Neural progenitor cell (in vitro differentiated cells): ENCODE measurements around the gene IRF9. TPM values are rescaled to one million over a fixed set of nuclear protein-coding genes. Genes with fewer than 3 reads are reported as not detected.
A peak's percentile ranks its signal among the peaks of the same experiment; 100 is the strongest.

Experiments
- DNase-seq: peaks from one replicate; pipeline ENCODE4 v3.0.0-alpha.2; 2016; ENCODE audit warnings: low spot score
- H2AFZ ChIP-seq: fragments of 200-600 bp; sonication (generic); replicated peaks from 2 replicates; pipeline ENCODE4 v1.6.1; 2016; ENCODE audit warnings: antibody characterized with exemption
- H3F3A ChIP-seq: fragments of 200-600 bp; sonication (generic); 2 replicates; pipeline ENCODE4 v1.6.1; 2016; ENCODE audit warnings: antibody characterized with exemption, low read depth
- H3K27ac ChIP-seq: fragments of 200-600 bp; sonication (generic); 2 replicates; pipeline ENCODE4 v1.5.1; 2016; ENCODE audit warnings: mild to moderate bottlenecking
- H3K27me3 ChIP-seq: fragments of 200-600 bp; sonication (generic); 2 replicates; pipeline ENCODE4 v1.6.1; 2016; ENCODE audit warnings: mild to moderate bottlenecking, moderate library complexity
- H3K36me3 ChIP-seq: fragments of 200-600 bp; sonication (generic); 2 replicates; pipeline ENCODE4 v1.5.1; 2016
- H3K4me1 ChIP-seq: fragments of 200-600 bp; sonication (generic); 2 replicates; pipeline ENCODE4 v1.6.1; 2016; ENCODE audit warnings: mixed run types
- H3K4me2 ChIP-seq: fragments of 200-600 bp; sonication (generic); 2 replicates; pipeline ENCODE4 v1.6.1; 2016
- H3K4me3 ChIP-seq: fragments of 200-600 bp; sonication (generic); 2 replicates; pipeline ENCODE4 v1.5.1; 2016
- H3K79me2 ChIP-seq: fragments of 200-600 bp; sonication (generic); 2 replicates; pipeline ENCODE4 v1.6.1; 2016; ENCODE audit warnings: low read depth
- H3K9ac ChIP-seq: fragments of 200-600 bp; sonication (generic); 2 replicates; pipeline ENCODE4 v1.6.1; 2016
- H3K9me3 ChIP-seq: fragments of 200-600 bp; sonication (generic); 2 replicates; pipeline ENCODE4 v1.5.1; 2016; ENCODE audit warnings: low read depth
- H4K20me1 ChIP-seq: fragments of 200-600 bp; sonication (generic); 2 replicates; pipeline ENCODE4 v1.6.1; 2016; ENCODE audit warnings: low read depth
- H3K27ac Mint-ChIP-seq: 3 replicates; pipeline ENCODE4 v1.8.0; 2021; ENCODE audit warnings: mixed read lengths
- H3K27me3 Mint-ChIP-seq: 2 replicates; pipeline ENCODE4 v1.8.0; 2022; ENCODE audit warnings: low read depth, mild to moderate bottlenecking, inconsistent platforms, moderate library complexity, mixed read lengths; ENCODE audit not compliant: insufficient read depth
- H3K36me3 Mint-ChIP-seq: 3 replicates; pipeline ENCODE4 v1.8.0; 2021; ENCODE audit warnings: mixed read lengths
- H3K4me1 Mint-ChIP-seq: 3 replicates; pipeline ENCODE4 v1.8.0; 2021; ENCODE audit warnings: mixed read lengths
- H3K4me3 Mint-ChIP-seq: 3 replicates; pipeline ENCODE4 v1.8.0; 2021; ENCODE audit warnings: mild to moderate bottlenecking, moderate library complexity, mixed read lengths
- H3K9me3 Mint-ChIP-seq: 3 replicates; pipeline ENCODE4 v1.8.0; 2020; ENCODE audit warnings: mixed read lengths
- EZH2 ChIP-seq: fragments of 200-600 bp; sonication (generic); IDR thresholded peaks from 2 replicates; pipeline ENCODE4 v1.6.1; 2017; ENCODE audit warnings: antibody characterized with exemption, mild to moderate bottlenecking, moderate library complexity
- EZH2phosphoT487 ChIP-seq: fragments of 200-600 bp; sonication (generic); IDR thresholded peaks from 2 replicates; pipeline ENCODE4 v1.6.1; 2017; ENCODE audit warnings: antibody characterized with exemption
- total RNA-seq: library from RNA; depleted of rRNA; stranded (reverse); fragments of >200 nt; gene quantifications from 2 replicates; pipeline ENCODE4 v1.2.3, GENCODE V29; 2015; ENCODE audit warnings: low replicate concordance
- TF ChIP-seq, protein P1 (sequence below): fragments of 200-600 bp; sonication (generic); IDR thresholded peaks from 2 replicates; pipeline ENCODE4 v1.5.1; 2017; ENCODE audit warnings: antibody characterized with exemption, mild to moderate bottlenecking

Gene IRF9
- total RNA-seq, 1 donor from 2014 or later, result 9.7 TPM

DNA sequence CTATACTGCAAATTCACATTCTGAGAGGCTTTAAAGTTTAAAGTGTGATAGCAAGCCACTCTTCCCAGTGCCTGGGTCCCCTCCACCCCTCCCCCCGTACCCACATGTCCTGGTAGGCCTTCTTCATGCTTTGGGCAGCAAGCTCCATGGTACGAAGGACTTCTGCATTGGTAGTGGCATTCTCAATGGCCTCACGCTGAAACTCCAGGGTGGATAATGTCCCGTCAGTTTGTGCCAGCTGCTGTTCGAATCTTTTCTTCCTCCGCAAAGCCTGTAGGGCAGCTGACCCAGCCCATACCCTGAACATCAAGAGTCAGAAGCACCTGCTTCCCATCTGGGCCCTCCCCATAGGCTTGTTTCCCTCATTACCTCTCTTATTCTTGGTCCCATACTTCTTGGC is 50.2 kb downstream of the IRF9 start:
- Histone ChIP-seq H3K4me3 (no peak overlapping the region), H3K27ac (no peak overlapping the region), H3K79me2 (peaks cover 28% of the 10 kb centered on the region), H2AFZ (no peak overlapping the region), H4K20me1 (peaks cover 3% of the 10 kb centered on the region), H3K9me3 (no peaks in the 10 kb centered on the region), H3K4me2 (no peak overlapping the region), H3K9ac (no peak overlapping the region), H3K27me3 (no peaks in the 10 kb centered on the region), H3F3A (peaks cover 29% of the 10 kb centered on the region), H3K36me3 (no peaks in the 10 kb centered on the region), H3K4me1 (peaks cover 3% of the 10 kb centered on the region)
- no peak for DNase-seq
- Mint-ChIP-seq H3K27me3 (peaks cover 2% of the 10 kb centered on the region), H3K4me1 (peaks cover 27% of the 10 kb centered on the region), H3K36me3 (peaks cover 17% of the 10 kb centered on the region), H3K9me3 (no peaks in the 10 kb centered on the region), H3K27ac (no peak overlapping the region), H3K4me3 (peak overlapping the region; percentile 26)
- TF ChIP-seq EZH2 (no peak), EZH2phosphoT487 (no peak)
- TF ChIP-seq, protein P1, sequence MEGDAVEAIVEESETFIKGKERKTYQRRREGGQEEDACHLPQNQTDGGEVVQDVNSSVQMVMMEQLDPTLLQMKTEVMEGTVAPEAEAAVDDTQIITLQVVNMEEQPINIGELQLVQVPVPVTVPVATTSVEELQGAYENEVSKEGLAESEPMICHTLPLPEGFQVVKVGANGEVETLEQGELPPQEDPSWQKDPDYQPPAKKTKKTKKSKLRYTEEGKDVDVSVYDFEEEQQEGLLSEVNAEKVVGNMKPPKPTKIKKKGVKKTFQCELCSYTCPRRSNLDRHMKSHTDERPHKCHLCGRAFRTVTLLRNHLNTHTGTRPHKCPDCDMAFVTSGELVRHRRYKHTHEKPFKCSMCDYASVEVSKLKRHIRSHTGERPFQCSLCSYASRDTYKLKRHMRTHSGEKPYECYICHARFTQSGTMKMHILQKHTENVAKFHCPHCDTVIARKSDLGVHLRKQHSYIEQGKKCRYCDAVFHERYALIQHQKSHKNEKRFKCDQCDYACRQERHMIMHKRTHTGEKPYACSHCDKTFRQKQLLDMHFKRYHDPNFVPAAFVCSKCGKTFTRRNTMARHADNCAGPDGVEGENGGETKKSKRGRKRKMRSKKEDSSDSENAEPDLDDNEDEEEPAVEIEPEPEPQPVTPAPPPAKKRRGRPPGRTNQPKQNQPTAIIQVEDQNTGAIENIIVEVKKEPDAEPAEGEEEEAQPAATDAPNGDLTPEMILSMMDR, result no peak

DNA sequence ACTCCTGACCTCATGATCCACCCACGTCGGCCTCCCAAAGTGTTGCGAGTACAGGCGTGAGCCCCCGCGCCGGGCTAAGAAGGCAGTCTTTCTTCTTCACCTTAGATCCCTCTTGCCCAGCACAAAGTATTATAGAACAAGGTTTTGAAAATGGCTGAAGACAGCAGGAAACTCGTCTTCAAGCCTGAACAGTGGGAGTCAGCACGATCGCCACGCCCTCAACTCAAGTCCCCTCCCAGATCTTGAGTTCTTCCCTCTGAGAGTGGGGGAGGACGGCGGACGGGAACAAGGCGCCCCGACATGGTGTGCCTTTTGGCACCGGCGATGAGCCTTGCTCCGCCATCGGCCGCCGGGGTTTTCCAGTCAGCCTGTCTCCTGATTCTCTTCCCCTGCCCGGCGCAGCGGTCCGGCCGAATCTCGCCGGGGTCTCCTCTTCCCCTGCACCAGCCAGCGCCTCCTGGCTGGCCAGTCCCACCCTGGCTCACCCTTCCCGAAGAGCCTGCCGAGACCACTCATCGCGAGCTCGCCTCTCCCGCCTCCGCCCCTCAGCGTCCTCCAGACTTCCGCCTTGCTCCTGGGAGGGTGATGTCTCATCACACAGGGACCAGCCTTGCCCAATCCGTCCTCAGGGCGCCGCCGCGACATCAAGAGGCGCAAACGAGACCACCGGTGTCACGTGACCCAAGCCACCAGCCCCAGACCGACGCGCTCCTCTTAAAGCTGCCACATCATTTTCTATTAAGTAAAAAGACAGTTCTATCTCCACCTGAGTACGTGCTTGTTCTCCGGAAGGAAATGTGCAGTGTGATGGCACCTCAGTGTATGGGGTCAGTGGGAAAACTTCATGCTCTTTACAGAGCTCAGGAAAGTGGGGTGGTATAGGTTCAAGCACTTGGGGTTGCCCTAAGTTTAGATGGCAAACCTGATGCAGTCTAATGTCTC is 52.1 kb downstream of the IRF9 start, which contains the start of gene CHMP4A:
TSS of gene CHMP4A (minus strand) at position 565 of the 942 bp plus-strand sequence. CDS start at position 516, 49 bp downstream.
- peak within 1 kb of the TSS; percentile 82 for H3K9ac ChIP-seq
- TF ChIP-seq, protein P1, result peak; percentile 18
- no peak for TF ChIP-seq EZH2
- no peak for TF ChIP-seq EZH2phosphoT487
- H3K36me3 ChIP-seq, result no peaks in the 10 kb centered on the region
- H4K20me1 ChIP-seq, result peaks cover 8% of the 10 kb centered on the region
- Mint-ChIP-seq H3K4me3 (peak within 1 kb of the TSS; percentile 96), H3K27me3 (peaks cover 2% of the 10 kb centered on the region), H3K9me3 (no peaks in the 10 kb centered on the region), H3K27ac (peak within 1 kb of the TSS; percentile 69), H3K36me3 (peaks cover 17% of the 10 kb centered on the region), H3K4me1 (peaks cover 27% of the 10 kb centered on the region)
- H3F3A ChIP-seq, result peaks cover 36% of the 10 kb centered on the region
- peak within 1 kb of the TSS; percentile 94 for H3K27ac ChIP-seq
- H3K79me2 ChIP-seq, result peaks cover 29% of the 10 kb centered on the region
- H3K9me3 ChIP-seq, result no peaks in the 10 kb centered on the region
- H3K4me1 ChIP-seq, result peaks cover 3% of the 10 kb centered on the region
- peak; percentile 99 for DNase-seq
- peak within 1 kb of the TSS; percentile 69 for H3K4me3 ChIP-seq
- peak within 1 kb of the TSS; percentile 87 for H2AFZ ChIP-seq
- no peaks in the 10 kb centered on the region for H3K27me3 ChIP-seq
- H3K4me2 ChIP-seq, result peak within 1 kb of the TSS; percentile 89

GRCh38 chr14:24213866-24214662 is 53.0 kb downstream of the IRF9 start:
- peaks cover 36% of the 10 kb centered on the region for H3F3A ChIP-seq
- Mint-ChIP-seq H3K36me3 (peaks cover 14% of the 10 kb centered on the region), H3K9me3 (no peaks in the 10 kb centered on the region), H3K27me3 (peaks cover 2% of the 10 kb centered on the region), H3K27ac (no peak overlapping the region), H3K4me3 (peak overlapping the region; percentile 96), H3K4me1 (peaks cover 27% of the 10 kb centered on the region)
- H3K9me3 ChIP-seq, result no peaks in the 10 kb centered on the region
- peak overlapping the region; percentile 76 for H3K27ac ChIP-seq
- H3K36me3 ChIP-seq, result no peaks in the 10 kb centered on the region
- peak overlapping the region; percentile 87 for H2AFZ ChIP-seq
- peaks cover 3% of the 10 kb centered on the region for H3K4me1 ChIP-seq
- TF ChIP-seq, protein P1, result no peak
- no peak for TF ChIP-seq EZH2phosphoT487
- TF ChIP-seq EZH2, result no peak
- H4K20me1 ChIP-seq, result peaks cover 11% of the 10 kb centered on the region
- H3K4me2 ChIP-seq, result peak overlapping the region; percentile 89
- peaks cover 37% of the 10 kb centered on the region for H3K79me2 ChIP-seq
- no peaks in the 10 kb centered on the region for H3K27me3 ChIP-seq
- peak overlapping the region; percentile 69 for H3K4me3 ChIP-seq
- peak overlapping the region; percentile 43 for H3K9ac ChIP-seq
- no peak for DNase-seq
